Activated gamma-delta T cell treated with Interleukin-2 at 50 U/mL for 16 hours (primary cell): ENCODE data around the gene GLI3.

Experiments
- DNase-seq: peaks from one replicate; pipeline ENCODE4 v3.0.0-alpha.2; 2020

GLI3 gene

DNA sequence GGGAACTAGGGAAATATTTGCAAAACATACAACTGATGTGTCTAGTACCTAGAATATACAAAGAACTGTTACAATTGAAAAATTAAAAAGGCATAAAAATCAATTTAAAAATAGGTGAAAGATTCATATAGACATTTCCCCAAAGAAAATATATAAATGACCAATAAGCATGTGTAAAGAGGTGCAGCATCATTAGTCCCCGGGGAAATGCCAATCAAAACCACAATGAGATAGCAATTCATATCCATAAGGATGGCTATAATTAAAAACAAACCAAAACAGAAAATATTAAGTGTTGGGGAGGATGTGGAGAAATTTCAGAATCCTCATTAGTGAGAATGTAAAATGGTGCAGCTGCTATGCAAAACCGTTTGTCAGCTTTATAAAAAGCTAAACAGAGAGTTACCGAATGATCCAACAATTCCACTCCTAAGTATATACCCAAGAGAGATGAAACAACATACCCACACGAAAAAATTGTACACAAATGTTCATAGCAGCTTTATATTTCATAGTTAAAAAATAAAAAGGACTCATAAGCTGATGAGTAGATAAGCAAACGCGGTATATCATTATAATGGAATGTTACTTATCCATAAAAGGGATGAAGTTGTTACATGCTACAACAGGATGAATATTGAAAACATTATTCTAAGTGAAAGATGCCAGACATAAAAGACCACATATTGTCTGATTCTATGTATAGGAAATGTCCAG lies 324.0 kb downstream of the GLI3 start:
- DNase-seq = no peak

DNA sequence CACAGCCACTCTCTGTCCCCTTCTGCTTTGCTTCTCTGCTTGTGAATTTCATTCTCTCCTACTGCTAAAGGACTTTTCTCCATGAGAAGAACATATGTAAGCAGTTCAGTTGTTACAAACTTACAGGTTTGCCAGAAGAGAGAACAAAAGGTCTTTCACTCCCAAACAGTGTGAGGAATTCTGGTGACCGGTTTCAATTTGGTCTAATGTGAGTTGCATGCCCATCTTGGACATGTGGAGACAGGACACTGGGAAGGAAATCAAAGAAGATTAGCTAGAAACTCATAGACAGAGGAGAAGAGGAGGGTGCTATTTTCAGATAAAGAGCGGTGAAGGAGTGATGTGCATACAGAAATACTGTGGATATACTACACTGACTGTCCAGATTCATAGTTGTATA lies 324.6 kb downstream of the GLI3 start:
- no peak for DNase-seq

GRCh38 chr7:41911792-41912191 lies 325.2 kb downstream of the GLI3 start:
- no peak for DNase-seq
